Hepatocyte (in vitro differentiated cells): ENCODE measurements around the gene KCNN3. TPM values are rescaled to one million over a fixed set of nuclear protein-coding genes. Genes with fewer than 3 reads are reported as not detected.

Experiments used
- DNase-seq: peaks from one replicate; pipeline ENCODE4 v3.0.0-alpha.2; 2016; ENCODE audit warnings: low spot score
- H2AFZ ChIP-seq: fragments of 200-600 bp; sonication (generic); 2 replicates; pipeline ENCODE4 v1.6.0; 2016; ENCODE audit warnings: antibody characterized with exemption, mild to moderate bottlenecking
- H3K27ac ChIP-seq: fragments of 200-600 bp; sonication (generic); 2 replicates; pipeline ENCODE4 v1.5.1; 2016; ENCODE audit warnings: mild to moderate bottlenecking
- H3K27me3 ChIP-seq: fragments of 200-600 bp; sonication (generic); 2 replicates; pipeline ENCODE4 v1.6.1; 2016
- H3K36me3 ChIP-seq: fragments of 200-600 bp; sonication (generic); replicated peaks from 2 replicates; pipeline ENCODE4 v1.5.1; 2016; ENCODE audit warnings: low read depth; ENCODE audit not compliant: insufficient read depth
- H3K4me1 ChIP-seq: fragments of 200-600 bp; sonication (generic); 2 replicates; pipeline ENCODE4 v1.5.1; 2016; ENCODE audit warnings: mild to moderate bottlenecking, moderate library complexity; ENCODE audit not compliant: insufficient read depth
- H3K4me2 ChIP-seq: fragments of 200-600 bp; sonication (generic); 2 replicates; pipeline ENCODE4 v1.6.0; 2016
- H3K4me3 ChIP-seq: fragments of 200-600 bp; sonication (generic); 2 replicates; pipeline ENCODE4 v1.5.1; 2016; ENCODE audit warnings: mild to moderate bottlenecking
- H3K79me2 ChIP-seq: fragments of 200-600 bp; sonication (generic); 2 replicates; pipeline ENCODE4 v1.6.0; 2017; ENCODE audit warnings: mild to moderate bottlenecking
- H3K9me2 ChIP-seq: fragments of 200-600 bp; sonication (generic); replicated peaks from 2 replicates; pipeline ENCODE4 v1.6.0; 2017; ENCODE audit warnings: mild to moderate bottlenecking; ENCODE audit not compliant: insufficient read depth
- H3K9me3 ChIP-seq: fragments of 200-600 bp; sonication (generic); 2 replicates; pipeline ENCODE4 v1.5.1; 2016; ENCODE audit warnings: low read depth, mild to moderate bottlenecking
- H4K20me1 ChIP-seq: fragments of 200-600 bp; sonication (generic); 2 replicates; pipeline ENCODE4 v1.6.0; 2016; ENCODE audit warnings: mild to moderate bottlenecking; ENCODE audit not compliant: insufficient read depth, poor library complexity, severe bottlenecking
- CTCF ChIP-seq: fragments of 200-600 bp; sonication (generic); IDR thresholded peaks from 2 replicates; pipeline ENCODE4 v1.5.1; 2016; ENCODE audit warnings: antibody characterized with exemption, mild to moderate bottlenecking; ENCODE audit not compliant: poor library complexity
- EZH2 ChIP-seq: fragments of 200-600 bp; sonication (generic); IDR thresholded peaks from 2 replicates; pipeline ENCODE4 v1.6.1; 2016; ENCODE audit warnings: antibody characterized with exemption, mild to moderate bottlenecking, borderline replicate concordance
- EZH2phosphoT487 ChIP-seq: fragments of 200-600 bp; sonication (generic); IDR thresholded peaks from one replicate; pipeline ENCODE4 v1.6.1; 2018; ENCODE audit warnings: antibody characterized with exemption, mild to moderate bottlenecking, low read depth, moderate library complexity; ENCODE audit not compliant: unreplicated experiment, severe bottlenecking
- WGBS: methylation state at CpG from one replicate; pipeline ENCODE4 v1.1.6; 2016; ENCODE audit warnings: low lambda C conversion rate; ENCODE audit errors: missing lambda C conversion rate; 5-methylcytosine and 5-hydroxymethylcytosine counted together
- polyA plus RNA-seq: library from polyadenylated mRNA; unstranded; fragments of >200 nt; fragmentation: Nextera tagmentation; extraction: Ambion mirVana; gene quantifications from 2 replicates; pipeline ENCODE4 v1.2.1, GENCODE V29; 2016
- total RNA-seq: library from RNA; depleted of rRNA; stranded (reverse); fragments of >200 nt; gene quantifications from 2 replicates; pipeline ENCODE4 v1.2.3, GENCODE V29; 2014

The KCNN3 gene
- total and polyA plus RNA-seq, 2 experiments from 2014 or later = 0.56 to 0.67 TPM

- peak overlapping the region; percentile 96 for H3K4me2 ChIP-seq
- H3K79me2 ChIP-seq = no peaks in the 10 kb centered on the region
- TF ChIP-seq CTCF (no peak), EZH2phosphoT487 (no peak), EZH2 (no peak)
- no peak overlapping the region for H3K4me3 ChIP-seq
- 95% methylated on average over 8 of the region's 8 CpGs for WGBS
- no peaks in the 10 kb centered on the region for H3K4me1 ChIP-seq
- H3K36me3 ChIP-seq = no peaks in the 10 kb centered on the region
- H3K9me2 ChIP-seq = no peaks in the 10 kb centered on the region
- H4K20me1 ChIP-seq = no peaks in the 10 kb centered on the region
- H2AFZ ChIP-seq = no peak overlapping the region
- H3K9me3 ChIP-seq = no peaks in the 10 kb centered on the region
- DNase-seq = no peak
- peaks cover 57% of the 10 kb centered on the region for H3K27me3 ChIP-seq
- no peak overlapping the region for H3K27ac ChIP-seq
Observed at GRCh38 chr1:154759793-154760192, 110.3 kb downstream of the KCNN3 start.

GRCh38 chr1:154759196-154759595, 110.9 kb downstream of the KCNN3 start:
- Histone ChIP-seq H3K4me1 (no peaks in the 10 kb centered on the region), H3K4me2 (no peak overlapping the region), H3K79me2 (no peaks in the 10 kb centered on the region), H3K36me3 (no peaks in the 10 kb centered on the region), H3K4me3 (no peak overlapping the region), H2AFZ (no peak overlapping the region), H3K9me3 (no peaks in the 10 kb centered on the region), H3K27ac (no peak overlapping the region), H4K20me1 (no peaks in the 10 kb centered on the region), H3K27me3 (peaks cover 51% of the 10 kb centered on the region), H3K9me2 (no peaks in the 10 kb centered on the region)
- WGBS = 84% methylated on average over 7 of the region's 7 CpGs
- no peak for DNase-seq
- TF ChIP-seq EZH2phosphoT487 (no peak), EZH2 (no peak), CTCF (no peak)

GRCh38 chr1:154758346-154758745, 111.7 kb downstream of the KCNN3 start:
- H3K36me3 ChIP-seq = no peaks in the 10 kb centered on the region
- H3K27me3 ChIP-seq = peaks cover 44% of the 10 kb centered on the region

More at GRCh38 chr1:154758346-154758745, 111.7 kb downstream of the KCNN3 start:
- Histone ChIP-seq H3K79me2 (no peaks in the 10 kb centered on the region), H3K4me3 (no peak overlapping the region), H3K4me1 (no peaks in the 10 kb centered on the region), H2AFZ (no peak overlapping the region), H3K9me3 (no peaks in the 10 kb centered on the region), H3K27ac (no peak overlapping the region), H3K9me2 (no peaks in the 10 kb centered on the region), H3K4me2 (no peak overlapping the region), H4K20me1 (no peaks in the 10 kb centered on the region)
- TF ChIP-seq EZH2 = no peak
- TF ChIP-seq EZH2phosphoT487 = no peak
- no peak for TF ChIP-seq CTCF
- no peak for DNase-seq
- WGBS = 88% methylated on average over 6 of the region's 6 CpGs
